ENCODE data around the gene PHF21B. TPM values are rescaled to one million over a fixed set of nuclear protein-coding genes. Genes with fewer than 3 reads are reported as not detected.
A peak's percentile ranks its signal among the peaks of the same experiment; 100 is the strongest.

PHF21B gene
- total RNA-seq, 1 experiment from 2014 or later = not detected

- DNase-seq (ENCODE audit: low spot score) = no peak
Observed at GRCh38 chr22:45014654-45015053, 4.8 kb upstream of the PHF21B start.

- no peak for DNase-seq (ENCODE audit: low spot score)
Observed at GRCh38 chr22:45013138-45013537, 3.3 kb upstream of the PHF21B start.

- DNase-seq (ENCODE audit: low spot score) = no peak
Observed at GRCh38 chr22:45010532-45010900, 711 bp upstream of the PHF21B start.

- no peak for DNase-seq (ENCODE audit: low spot score)
Observed at GRCh38 chr22:45008751-45009605, 827 bp downstream of the PHF21B start.

- DNase-seq (ENCODE audit: low spot score) = no peak
Observed at GRCh38 chr22:45008186-45008681, 1.6 kb downstream of the PHF21B start.

- peak; percentile 0 for DNase-seq (ENCODE audit: low spot score)
Observed at GRCh38 chr22:45007391-45008185, 2.2 kb downstream of the PHF21B start.

GRCh38 chr22:45006964-45007390, 2.8 kb downstream of the PHF21B start:
- no peak for DNase-seq (ENCODE audit: low spot score)

- no peak for DNase-seq (ENCODE audit: low spot score)
Observed at GRCh38 chr22:45006111-45006963, 3.5 kb downstream of the PHF21B start.

- no peak for DNase-seq (ENCODE audit: low spot score)
Observed at GRCh38 chr22:45001653-45002052, 8.2 kb downstream of the PHF21B start.

GRCh38 chr22:45000330-45000729, 9.5 kb downstream of the PHF21B start:
- DNase-seq (ENCODE audit: low spot score) = no peak

GRCh38 chr22:44999687-45000086, 10.1 kb downstream of the PHF21B start:
- DNase-seq (ENCODE audit: low spot score) = no peak

- no peak for DNase-seq (ENCODE audit: low spot score)
Observed at GRCh38 chr22:44999231-44999630, 10.6 kb downstream of the PHF21B start.

- no peak for DNase-seq (ENCODE audit: low spot score)
Observed at GRCh38 chr22:44998296-44998695, 11.5 kb downstream of the PHF21B start.

- no peak for DNase-seq (ENCODE audit: low spot score)
Observed at GRCh38 chr22:44997060-44997459, 12.7 kb downstream of the PHF21B start.

- no peak for DNase-seq (ENCODE audit: low spot score)
Observed at GRCh38 chr22:44996648-44997047, 13.2 kb downstream of the PHF21B start.

GRCh38 chr22:44996120-44996519, 13.7 kb downstream of the PHF21B start:
- DNase-seq (ENCODE audit: low spot score) = no peak

- DNase-seq (ENCODE audit: low spot score) = no peak
Observed at GRCh38 chr22:44995715-44996114, 14.1 kb downstream of the PHF21B start.

- peak; percentile 21 for DNase-seq (ENCODE audit: low spot score)
Observed at GRCh38 chr22:44995105-44995514, 14.7 kb downstream of the PHF21B start.

GRCh38 chr22:44994399-44995104, 15.3 kb downstream of the PHF21B start:
- no peak for DNase-seq (ENCODE audit: low spot score)

- DNase-seq (ENCODE audit: low spot score) = no peak
Observed at GRCh38 chr22:44992166-44992565, 17.6 kb downstream of the PHF21B start.

- no peak for DNase-seq (ENCODE audit: low spot score)
Observed at GRCh38 chr22:44991218-44991617, 18.6 kb downstream of the PHF21B start.

All from A172 (cell line).